Activated naive CD4-positive, alpha-beta T cell treated with anti-CD3 and anti-CD28 coated beads, Interleukin-2, amount 50 U/mL, for 24 hours (primary cell): ENCODE data around the gene CDC42BPA.
"Not testable (repeated sequence)": the region's sequence is repeated elsewhere in the genome, so short reads cannot be mapped to it uniquely, and the experiment has no call there.

Experiments
- H3K27ac Mint-ChIP-seq: one replicate; pipeline ENCODE4 v1.8.0; 2021; ENCODE audit warnings: mild to moderate bottlenecking, mixed read lengths
- H3K27me3 Mint-ChIP-seq: one replicate; pipeline ENCODE4 v1.8.0; 2021; ENCODE audit warnings: mixed read lengths
- H3K36me3 Mint-ChIP-seq: one replicate; pipeline ENCODE4 v1.8.0; 2021; ENCODE audit warnings: mixed read lengths
- H3K4me1 Mint-ChIP-seq: one replicate; pipeline ENCODE4 v1.8.0; 2021; ENCODE audit warnings: mixed read lengths
- H3K4me3 Mint-ChIP-seq: one replicate; pipeline ENCODE4 v1.8.0; 2021; ENCODE audit warnings: mild to moderate bottlenecking, mixed read lengths
- H3K9me3 Mint-ChIP-seq: one replicate; pipeline ENCODE4 v1.8.0; 2021; ENCODE audit warnings: mixed read lengths

CDC42BPA gene

GRCh38 chr1:226966683-226967082 lies 351.6 kb downstream of the CDC42BPA start:
- peaks cover 9% of the 10 kb centered on the region for H3K4me1 Mint-ChIP-seq
- peaks cover 39% of the 10 kb centered on the region for H3K36me3 Mint-ChIP-seq
- H3K27ac Mint-ChIP-seq, result no peak overlapping the region
- no peak overlapping the region for H3K4me3 Mint-ChIP-seq
- peaks cover 2% of the 10 kb centered on the region for H3K9me3 Mint-ChIP-seq
- no peaks in the 10 kb centered on the region for H3K27me3 Mint-ChIP-seq

GRCh38 chr1:226965581-226966440 lies 352.5 kb downstream of the CDC42BPA start:
- Mint-ChIP-seq H3K4me3 (no peak overlapping the region), H3K36me3 (peaks cover 37% of the 10 kb centered on the region), H3K27me3 (no peaks in the 10 kb centered on the region), H3K9me3 (no peaks in the 10 kb centered on the region), H3K4me1 (peaks cover 7% of the 10 kb centered on the region), H3K27ac (no peak overlapping the region)

- Mint-ChIP-seq H3K4me3 (no peak overlapping the region), H3K36me3 (peaks cover 32% of the 10 kb centered on the region), H3K27me3 (no peaks in the 10 kb centered on the region), H3K27ac (no peak overlapping the region), H3K4me1 (peaks cover 7% of the 10 kb centered on the region), H3K9me3 (no peaks in the 10 kb centered on the region)
Observed at GRCh38 chr1:226964611-226965486, 353.4 kb downstream of the CDC42BPA start.

GRCh38 chr1:226964068-226964425 lies 354.2 kb downstream of the CDC42BPA start:
- no peak overlapping the region for H3K4me3 Mint-ChIP-seq
- H3K9me3 Mint-ChIP-seq, result no peaks in the 10 kb centered on the region
- no peaks in the 10 kb centered on the region for H3K27me3 Mint-ChIP-seq
- H3K4me1 Mint-ChIP-seq, result peaks cover 15% of the 10 kb centered on the region
- peak overlapping the region; percentile 15 for H3K27ac Mint-ChIP-seq
- peaks cover 25% of the 10 kb centered on the region for H3K36me3 Mint-ChIP-seq

- Mint-ChIP-seq H3K9me3 (no peaks in the 10 kb centered on the region), H3K36me3 (peaks cover 17% of the 10 kb centered on the region), H3K4me3 (no peak overlapping the region), H3K27ac (no peak overlapping the region), H3K27me3 (no peaks in the 10 kb centered on the region), H3K4me1 (peaks cover 26% of the 10 kb centered on the region)
Observed at GRCh38 chr1:226962421-226963391, 355.6 kb downstream of the CDC42BPA start.

- Mint-ChIP-seq H3K4me1 (peaks cover 25% of the 10 kb centered on the region), H3K36me3 (peaks cover 8% of the 10 kb centered on the region), H3K27ac (no peak overlapping the region), H3K4me3 (no peak overlapping the region), H3K9me3 (no peaks in the 10 kb centered on the region), H3K27me3 (no peaks in the 10 kb centered on the region)
Observed at GRCh38 chr1:226960944-226961765, 357.1 kb downstream of the CDC42BPA start.

GRCh38 chr1:226960256-226960655 lies 358.0 kb downstream of the CDC42BPA start:
- no peak overlapping the region for H3K27ac Mint-ChIP-seq

GRCh38 chr1:226958300-226958699 lies 360.0 kb downstream of the CDC42BPA start:
- H3K27ac Mint-ChIP-seq, result no peak overlapping the region
- no peaks in the 10 kb centered on the region for H3K27me3 Mint-ChIP-seq
- H3K36me3 Mint-ChIP-seq, result peaks cover 6% of the 10 kb centered on the region
- H3K4me3 Mint-ChIP-seq, result no peak overlapping the region
- H3K4me1 Mint-ChIP-seq, result peaks cover 38% of the 10 kb centered on the region
- no peaks in the 10 kb centered on the region for H3K9me3 Mint-ChIP-seq

More at GRCh38 chr1:226960256-226960655, 358.0 kb downstream of the CDC42BPA start:
- Mint-ChIP-seq H3K4me3 (no peak overlapping the region), H3K36me3 (peaks cover 6% of the 10 kb centered on the region), H3K27me3 (no peaks in the 10 kb centered on the region), H3K4me1 (peaks cover 25% of the 10 kb centered on the region), H3K9me3 (no peaks in the 10 kb centered on the region)

GRCh38 chr1:226957714-226958113 lies 360.6 kb downstream of the CDC42BPA start:
- Mint-ChIP-seq H3K4me1 (peaks cover 41% of the 10 kb centered on the region), H3K4me3 (no peak overlapping the region), H3K27ac (no peak overlapping the region), H3K36me3 (peaks cover 8% of the 10 kb centered on the region), H3K27me3 (no peaks in the 10 kb centered on the region), H3K9me3 (no peaks in the 10 kb centered on the region)

GRCh38 chr1:226956942-226957713 lies 361.2 kb downstream of the CDC42BPA start:
- Mint-ChIP-seq H3K4me3 (no peak overlapping the region), H3K27ac (no peak overlapping the region), H3K4me1 (peaks cover 41% of the 10 kb centered on the region), H3K9me3 (no peaks in the 10 kb centered on the region), H3K27me3 (no peaks in the 10 kb centered on the region), H3K36me3 (peaks cover 8% of the 10 kb centered on the region)

GRCh38 chr1:226955857-226956256 lies 362.4 kb downstream of the CDC42BPA start:
- not testable (repeated sequence) for H3K9me3 Mint-ChIP-seq, H3K27ac Mint-ChIP-seq, H3K4me3 Mint-ChIP-seq, H3K36me3 Mint-ChIP-seq, H3K27me3 Mint-ChIP-seq
- H3K4me1 Mint-ChIP-seq, result peaks cover 53% of the 10 kb centered on the region

GRCh38 chr1:226954777-226955176 lies 363.5 kb downstream of the CDC42BPA start:
- Mint-ChIP-seq H3K4me1 (peaks cover 61% of the 10 kb centered on the region), H3K4me3 (no peak overlapping the region), H3K27ac (peak overlapping the region; percentile 62), H3K9me3 (no peaks in the 10 kb centered on the region), H3K36me3 (peaks cover 10% of the 10 kb centered on the region), H3K27me3 (no peaks in the 10 kb centered on the region)

- H3K4me1 Mint-ChIP-seq, result peaks cover 61% of the 10 kb centered on the region
- H3K36me3 Mint-ChIP-seq, result peaks cover 10% of the 10 kb centered on the region
- H3K9me3 Mint-ChIP-seq, result no peaks in the 10 kb centered on the region
- peak overlapping the region; percentile 72 for H3K27ac Mint-ChIP-seq
- H3K27me3 Mint-ChIP-seq, result no peaks in the 10 kb centered on the region
- no peak overlapping the region for H3K4me3 Mint-ChIP-seq
Observed at GRCh38 chr1:226954337-226954736, 364.0 kb downstream of the CDC42BPA start.
